ENCODE measurements around the gene MED27.

Gene MED27

GRCh38 chr9:131823701-131824146 is 255.9 kb downstream of the MED27 start:
- DNase-seq = no peak

GRCh38 chr9:131818089-131818488 is 261.6 kb downstream of the MED27 start:
- no peak for DNase-seq

- peak in 1 of 56 donors; percentile 28 for DNase-seq
Observed at GRCh38 chr9:131817627-131818026, 262.0 kb downstream of the MED27 start.

- DNase-seq = no peak
Observed at GRCh38 chr9:131817073-131817472, 262.6 kb downstream of the MED27 start.

GRCh38 chr9:131815970-131816873 is 263.4 kb downstream of the MED27 start:
- peak in 1 of 56 donors; percentile 15 for DNase-seq

GRCh38 chr9:131814707-131815106 is 265.0 kb downstream of the MED27 start:
- DNase-seq = no peak

- DNase-seq = no peak
Observed at GRCh38 chr9:131813116-131813515, 266.6 kb downstream of the MED27 start.

- DNase-seq = no peak
Observed at GRCh38 chr9:131812116-131812790, 267.4 kb downstream of the MED27 start.

- no peak for DNase-seq
Observed at GRCh38 chr9:131811405-131811804, 268.3 kb downstream of the MED27 start.

GRCh38 chr9:131810351-131811170 is 269.1 kb downstream of the MED27 start:
- no peak for DNase-seq

Measured in amygdala (tissue), 56 donors.